Mesothelial cell of epicardium (in vitro differentiated cells): ENCODE results near the gene CD300H. TPM values are rescaled to one million over a fixed set of nuclear protein-coding genes. Genes with fewer than 3 reads are reported as not detected.

Experiments used
- DNase-seq, 2 experiments: peaks; one replicate each; pipeline ENCODE4 v3.0.0; 2021; ENCODE audit warnings: low spot score in 2 of 2; ENCODE audit not compliant: unreplicated experiment in 2 of 2
- H3K27ac Mint-ChIP-seq: 2 replicates; pipeline ENCODE4 v1.8.0; 2021; ENCODE audit warnings: mixed read lengths
- H3K27me3 Mint-ChIP-seq: 2 replicates; pipeline ENCODE4 v1.8.0; 2021; ENCODE audit warnings: low read depth, mixed read lengths
- H3K36me3 Mint-ChIP-seq: 2 replicates; pipeline ENCODE4 v1.8.0; 2021; ENCODE audit warnings: mixed read lengths
- H3K4me1 Mint-ChIP-seq: 2 replicates; pipeline ENCODE4 v1.8.0; 2021; ENCODE audit warnings: mixed read lengths
- H3K4me3 Mint-ChIP-seq: 2 replicates; pipeline ENCODE4 v1.8.0; 2021; ENCODE audit warnings: mild to moderate bottlenecking, moderate library complexity, mixed read lengths
- H3K9me3 Mint-ChIP-seq: 2 replicates; pipeline ENCODE4 v1.8.0; 2021; ENCODE audit warnings: mixed read lengths
- total RNA-seq: library from RNA; stranded (reverse); gene quantifications from 3 replicates; pipeline ENCODE4 v1.2.1, GENCODE V29; 2021
- TF ChIP-seq, protein P1 (sequence below): fragments of 200-600 bp; sonication (generic); IDR thresholded peaks from one replicate; pipeline ENCODE4 v1.5.0; 2021; ENCODE audit warnings: antibody characterized with exemption; ENCODE audit not compliant: unreplicated experiment

Gene CD300H
- total RNA-seq, 1 donor from 2014 or later, result not detected

GRCh38 chr17:74552037-74552436, 15.3 kb downstream of the CD300H start:
- TF ChIP-seq, protein P1, sequence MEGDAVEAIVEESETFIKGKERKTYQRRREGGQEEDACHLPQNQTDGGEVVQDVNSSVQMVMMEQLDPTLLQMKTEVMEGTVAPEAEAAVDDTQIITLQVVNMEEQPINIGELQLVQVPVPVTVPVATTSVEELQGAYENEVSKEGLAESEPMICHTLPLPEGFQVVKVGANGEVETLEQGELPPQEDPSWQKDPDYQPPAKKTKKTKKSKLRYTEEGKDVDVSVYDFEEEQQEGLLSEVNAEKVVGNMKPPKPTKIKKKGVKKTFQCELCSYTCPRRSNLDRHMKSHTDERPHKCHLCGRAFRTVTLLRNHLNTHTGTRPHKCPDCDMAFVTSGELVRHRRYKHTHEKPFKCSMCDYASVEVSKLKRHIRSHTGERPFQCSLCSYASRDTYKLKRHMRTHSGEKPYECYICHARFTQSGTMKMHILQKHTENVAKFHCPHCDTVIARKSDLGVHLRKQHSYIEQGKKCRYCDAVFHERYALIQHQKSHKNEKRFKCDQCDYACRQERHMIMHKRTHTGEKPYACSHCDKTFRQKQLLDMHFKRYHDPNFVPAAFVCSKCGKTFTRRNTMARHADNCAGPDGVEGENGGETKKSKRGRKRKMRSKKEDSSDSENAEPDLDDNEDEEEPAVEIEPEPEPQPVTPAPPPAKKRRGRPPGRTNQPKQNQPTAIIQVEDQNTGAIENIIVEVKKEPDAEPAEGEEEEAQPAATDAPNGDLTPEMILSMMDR, result no peak
- Mint-ChIP-seq H3K36me3 (no peaks in the 10 kb centered on the region), H3K4me3 (no peak overlapping the region), H3K4me1 (no peaks in the 10 kb centered on the region), H3K27me3 (peaks cover 48% of the 10 kb centered on the region), H3K9me3 (peaks cover 4% of the 10 kb centered on the region), H3K27ac (no peak overlapping the region)
- DNase-seq, result no peak

DNA sequence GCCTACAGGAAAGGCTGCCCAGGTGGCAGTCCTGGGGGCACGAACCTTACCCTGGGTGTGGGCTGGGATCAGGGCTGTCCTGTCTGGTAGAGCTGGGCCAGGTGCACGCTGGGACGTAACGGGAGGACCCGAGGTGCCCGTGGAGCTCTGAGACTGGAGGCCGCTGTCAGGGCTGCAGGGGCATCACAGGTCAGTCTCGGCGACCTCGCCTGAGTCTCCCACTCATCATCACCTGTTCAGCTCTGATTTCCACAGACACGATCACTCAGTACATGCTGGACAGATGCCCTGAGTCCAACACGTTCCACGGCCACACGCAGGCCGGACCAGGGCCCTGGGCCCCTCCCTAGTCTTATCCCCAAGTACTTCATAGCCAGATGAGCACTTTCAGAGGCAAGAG, 16.7 kb downstream of the CD300H start:
- H3K27me3 Mint-ChIP-seq, result peaks cover 38% of the 10 kb centered on the region
- H3K4me3 Mint-ChIP-seq, result no peak overlapping the region
- TF ChIP-seq, protein P1, result no peak
- H3K36me3 Mint-ChIP-seq, result no peaks in the 10 kb centered on the region
- no peak for DNase-seq
- H3K4me1 Mint-ChIP-seq, result no peaks in the 10 kb centered on the region
- H3K9me3 Mint-ChIP-seq, result no peaks in the 10 kb centered on the region
- H3K27ac Mint-ChIP-seq, result no peak overlapping the region

DNA sequence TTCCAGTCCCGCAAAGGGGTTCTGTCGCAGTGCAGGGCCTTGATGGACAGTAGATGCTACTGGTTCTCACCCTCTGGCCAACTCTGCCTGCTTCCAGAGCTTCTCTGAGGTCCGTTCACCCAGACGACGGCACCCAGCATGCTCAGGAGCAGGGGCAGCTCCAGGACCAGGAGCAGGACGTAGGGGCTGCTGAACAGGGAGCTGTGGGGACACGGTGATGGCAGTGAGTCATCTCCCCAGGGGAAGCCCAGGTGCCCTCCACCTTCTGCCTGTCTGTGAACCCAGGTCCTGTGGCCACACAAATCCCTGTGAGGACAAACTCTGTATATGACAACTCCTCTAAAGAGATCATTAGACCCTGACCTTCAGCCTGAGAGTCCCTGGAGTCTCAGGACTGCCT, 18.0 kb downstream of the CD300H start:
- TF ChIP-seq, protein P1, result no peak
- no peaks in the 10 kb centered on the region for H3K36me3 Mint-ChIP-seq
- DNase-seq, result no peak
- H3K4me3 Mint-ChIP-seq, result no peak overlapping the region
- H3K4me1 Mint-ChIP-seq, result no peaks in the 10 kb centered on the region
- H3K9me3 Mint-ChIP-seq, result no peaks in the 10 kb centered on the region
- no peak overlapping the region for H3K27ac Mint-ChIP-seq
- H3K27me3 Mint-ChIP-seq, result peaks cover 31% of the 10 kb centered on the region

- Mint-ChIP-seq H3K27ac (no peak overlapping the region), H3K4me1 (no peaks in the 10 kb centered on the region), H3K9me3 (no peaks in the 10 kb centered on the region), H3K36me3 (no peaks in the 10 kb centered on the region), H3K4me3 (no peak overlapping the region), H3K27me3 (peaks cover 18% of the 10 kb centered on the region)
- DNase-seq, result no peak
- TF ChIP-seq, protein P1, result no peak
Measured at GRCh38 chr17:74547736-74548135, 19.6 kb downstream of the CD300H start.

GRCh38 chr17:74547264-74547663, 20.0 kb downstream of the CD300H start:
- no peaks in the 10 kb centered on the region for H3K4me1 Mint-ChIP-seq
- H3K9me3 Mint-ChIP-seq, result no peaks in the 10 kb centered on the region
- no peak for DNase-seq
- H3K27me3 Mint-ChIP-seq, result peaks cover 13% of the 10 kb centered on the region
- H3K4me3 Mint-ChIP-seq, result no peak overlapping the region
- H3K27ac Mint-ChIP-seq, result no peak overlapping the region
- no peaks in the 10 kb centered on the region for H3K36me3 Mint-ChIP-seq
- TF ChIP-seq, protein P1, result no peak

GRCh38 chr17:74546586-74546985, 20.7 kb downstream of the CD300H start:
- no peak overlapping the region for H3K27ac Mint-ChIP-seq
- no peaks in the 10 kb centered on the region for H3K4me1 Mint-ChIP-seq
- TF ChIP-seq, protein P1, result no peak
- no peaks in the 10 kb centered on the region for H3K36me3 Mint-ChIP-seq
- no peaks in the 10 kb centered on the region for H3K9me3 Mint-ChIP-seq
- no peak for DNase-seq
- peaks cover 13% of the 10 kb centered on the region for H3K27me3 Mint-ChIP-seq
- H3K4me3 Mint-ChIP-seq, result no peak overlapping the region
